CD8-positive, alpha-beta memory T cell (primary cell): ENCODE measurements around the gene ZNF296. TPM values are rescaled to one million over a fixed set of nuclear protein-coding genes. Genes with fewer than 3 reads are reported as not detected.
A peak's percentile ranks its signal among the peaks of the same experiment; 100 is the strongest.

ENCODE experiments used
- CTCF ChIA-PET: fragments of 350-600 bp; sonication (Branson Sonifier 250); formaldehyde crosslinking; loops from one replicate; lab custom pipeline; 2021; ENCODE audit warnings: antibody characterized with exemption; lab: Charles Lee
- POLR2A ChIA-PET: fragments of 350-600 bp; sonication (Branson Sonifier 250); formaldehyde crosslinking; loops from one replicate; lab custom pipeline; 2021; ENCODE audit warnings: antibody characterized with exemption; lab: Charles Lee
- DNase-seq, 5 donors: peaks; one replicate each; pipeline versions ENCODE4 v3.0.0 to v3.0.0-alpha.2; 2020 to 2022; ENCODE audit warnings: mixed read lengths in 1 of 5
- H3K27ac ChIP-seq: one replicate; pipeline ENCODE4 v1.7.0; 2013; ENCODE audit warnings: low read depth, mild to moderate bottlenecking, low read length, moderate library complexity
- H3K27me3 ChIP-seq: 2 replicates; pipeline ENCODE4 v1.7.0; 2013; ENCODE audit warnings: low read length, mild to moderate bottlenecking; ENCODE audit not compliant: insufficient read depth, poor library complexity, severe bottlenecking
- H3K36me3 ChIP-seq: 2 replicates; pipeline ENCODE4 v1.7.0; 2013; ENCODE audit warnings: mild to moderate bottlenecking, low read length, moderate library complexity; ENCODE audit not compliant: insufficient read depth
- H3K4me1 ChIP-seq: 2 replicates; pipeline ENCODE4 v1.7.0; 2013; ENCODE audit warnings: mild to moderate bottlenecking, low read length, moderate library complexity; ENCODE audit not compliant: insufficient read depth
- H3K4me3 ChIP-seq: 2 replicates; pipeline ENCODE4 v1.7.0; 2013; ENCODE audit warnings: mild to moderate bottlenecking, low read length
- H3K9me3 ChIP-seq: 2 replicates; pipeline ENCODE4 v1.7.0; 2013; ENCODE audit warnings: mild to moderate bottlenecking, low read length
- H3K27ac Mint-ChIP-seq, 8 donors: one replicate each; pipeline ENCODE4 v1.8.0; 2020 to 2021; ENCODE audit warnings: mixed read lengths in 8 of 8, mild to moderate bottlenecking in 6 of 8, inconsistent platforms in 3 of 8, moderate library complexity in 3 of 8
- H3K27me3 Mint-ChIP-seq, 2 donors: one replicate each; pipeline ENCODE4 v1.8.0; 2020 to 2021; ENCODE audit warnings: mixed read lengths in 2 of 2, mild to moderate bottlenecking in 1 of 2, moderate library complexity in 1 of 2
- H3K36me3 Mint-ChIP-seq, 3 donors: one replicate each; pipeline ENCODE4 v1.8.0; 2020 to 2021; ENCODE audit warnings: mixed read lengths in 3 of 3, inconsistent platforms in 1 of 3, mild to moderate bottlenecking in 1 of 3
- H3K4me1 Mint-ChIP-seq, 3 donors: one replicate each; pipeline ENCODE4 v1.8.0; 2020 to 2021; ENCODE audit warnings: mixed read lengths in 3 of 3, inconsistent platforms in 1 of 3, mild to moderate bottlenecking in 1 of 3
- H3K4me3 Mint-ChIP-seq, 7 donors: one replicate each; pipeline ENCODE4 v1.8.0; 2020 to 2021; ENCODE audit warnings: mixed read lengths in 7 of 7, mild to moderate bottlenecking in 6 of 7, moderate library complexity in 4 of 7, inconsistent platforms in 2 of 7
- H3K9me3 Mint-ChIP-seq, 5 donors: one replicate each; pipeline ENCODE4 v1.8.0; 2020 to 2022; ENCODE audit warnings: mixed read lengths in 5 of 5, mild to moderate bottlenecking in 3 of 5, moderate library complexity in 2 of 5, inconsistent platforms in 1 of 5
- polyA plus RNA-seq: library from polyadenylated mRNA; unstranded; fragments of 300-500 nt; fragmentation: Illumina TruSeq; gene quantifications from one replicate; pipeline ENCODE4 v1.2.3, GENCODE V29; 2021
- total RNA-seq, 2 experiments: library from RNA; stranded (reverse); gene quantifications; one replicate each; pipeline ENCODE4 v1.2.3, GENCODE V29; 2021

The ZNF296 gene
- total and polyA plus RNA-seq, 3 experiments from 2014 or later = 6.7 to 8.5 (median 7.9) TPM

GRCh38 chr19:45102481-45102880, 26.2 kb upstream of the ZNF296 start:
- H3K36me3 Mint-ChIP-seq = peaks cover 0 to 5% (median 2%) of the 10 kb centered on the region in 3 donors
- H3K4me3 Mint-ChIP-seq = peak overlapping the region in 1 of 7 donors; percentile 88

GRCh38 chr19:45101806-45102205, 25.5 kb upstream of the ZNF296 start:
- peaks cover 56% of the 10 kb centered on the region for H3K4me1 ChIP-seq
- Mint-ChIP-seq H3K4me3 (peak overlapping the region in 1 of 7 donors; percentile 56), H3K4me1 (peaks cover 59 to 82% (median 78%) of the 10 kb centered on the region in 3 donors), H3K27me3 (no peaks in the 10 kb centered on the region), H3K36me3 (peaks cover 0 to 5% (median 2%) of the 10 kb centered on the region in 3 donors), H3K27ac (peak overlapping the region in 5 of 8 donors; percentile 20 to 87 (median 60)), H3K9me3 (no peaks in the 10 kb centered on the region)
- DNase-seq = no peak
- no peaks in the 10 kb centered on the region for H3K9me3 ChIP-seq
- POLR2A ChIA-PET = interaction anchor here (1.9 to 2.3 kb wide), 2 partner anchors 10 to 77 kb away, joined by 5 to 20 read pairs; partner anchors contain the start of genes BLOC1S3 and PPP1R37
- H3K36me3 ChIP-seq = no peaks in the 10 kb centered on the region
- H3K27me3 ChIP-seq = no peaks in the 10 kb centered on the region
- H3K4me3 ChIP-seq = no peak overlapping the region
- no peak overlapping the region for H3K27ac ChIP-seq
- CTCF ChIA-PET = interaction anchor here (1.1 to 4.6 kb wide), 2 partner anchors 9 to 63 kb away, joined by 3 to 22 read pairs; partner anchors contain the start of genes CLASRP and PPP1R37

More at GRCh38 chr19:45102481-45102880, 26.2 kb upstream of the ZNF296 start:
- Histone ChIP-seq H3K27ac (no peak overlapping the region), H3K27me3 (no peaks in the 10 kb centered on the region), H3K4me3 (no peak overlapping the region), H3K36me3 (no peaks in the 10 kb centered on the region), H3K4me1 (peaks cover 49% of the 10 kb centered on the region), H3K9me3 (no peaks in the 10 kb centered on the region)
- CTCF ChIA-PET = interaction anchor here (1.0 to 4.6 kb wide), 7 partner anchors 10 to 76 kb away, joined by 3 to 22 read pairs (median 5); partner anchors contain the start of genes BLOC1S3, CLASRP, PPP1R37 and TRAPPC6A
- H3K4me1 Mint-ChIP-seq = peaks cover 54 to 77% (median 71%) of the 10 kb centered on the region in 3 donors
- POLR2A ChIA-PET = interaction anchor here (1.6 to 2.3 kb wide), 3 partner anchors 10 to 76 kb away, joined by 4 to 20 read pairs (median 5); partner anchors contain the start of genes BLOC1S3 and PPP1R37
- no peak for DNase-seq
- H3K27me3 Mint-ChIP-seq = no peaks in the 10 kb centered on the region
- no peaks in the 10 kb centered on the region for H3K9me3 Mint-ChIP-seq
- peak overlapping the region in 2 of 8 donors; percentile 28 to 85 for H3K27ac Mint-ChIP-seq

- H3K4me1 Mint-ChIP-seq = peaks cover 68 to 92% (median 87%) of the 10 kb centered on the region in 3 donors
- Histone ChIP-seq H3K4me3 (no peak overlapping the region), H3K27me3 (no peaks in the 10 kb centered on the region), H3K4me1 (peaks cover 64% of the 10 kb centered on the region), H3K9me3 (no peaks in the 10 kb centered on the region), H3K27ac (no peak overlapping the region), H3K36me3 (no peaks in the 10 kb centered on the region)
- CTCF ChIA-PET = interaction anchor here (4.6 kb wide), 1 partner anchor 8 kb away, joined by 22 read pairs; the partner anchor contains the start of gene PPP1R37
- peak overlapping the region in 1 of 8 donors; percentile 55 for H3K27ac Mint-ChIP-seq
- DNase-seq = no peak
- POLR2A ChIA-PET = no interaction called here
- no peaks in the 10 kb centered on the region for H3K9me3 Mint-ChIP-seq
- peaks cover 0 to 5% (median 2%) of the 10 kb centered on the region in 3 donors for H3K36me3 Mint-ChIP-seq
- peak overlapping the region in 3 of 7 donors; percentile 18 to 72 (median 46) for H3K4me3 Mint-ChIP-seq
- H3K27me3 Mint-ChIP-seq = no peaks in the 10 kb centered on the region
Measured at GRCh38 chr19:45100846-45101252, 24.6 kb upstream of the ZNF296 start.

GRCh38 chr19:45100201-45100600, 23.9 kb upstream of the ZNF296 start:
- POLR2A ChIA-PET = no interaction called here
- Histone ChIP-seq H3K27me3 (no peaks in the 10 kb centered on the region), H3K36me3 (no peaks in the 10 kb centered on the region), H3K4me1 (peaks cover 64% of the 10 kb centered on the region), H3K27ac (no peak overlapping the region), H3K9me3 (no peaks in the 10 kb centered on the region), H3K4me3 (no peak overlapping the region)
- Mint-ChIP-seq H3K36me3 (peaks cover 0 to 5% (median 2%) of the 10 kb centered on the region in 3 donors), H3K27me3 (no peaks in the 10 kb centered on the region), H3K4me3 (peak overlapping the region in 1 of 7 donors; percentile 13), H3K4me1 (peaks cover 67 to 93% (median 87%) of the 10 kb centered on the region in 3 donors), H3K9me3 (no peaks in the 10 kb centered on the region), H3K27ac (peak overlapping the region in 1 of 8 donors; percentile 55)
- CTCF ChIA-PET = no interaction called here
- DNase-seq = no peak

GRCh38 chr19:45099467-45100191, 23.4 kb upstream of the ZNF296 start:
- Histone ChIP-seq H3K4me1 (peaks cover 64% of the 10 kb centered on the region), H3K36me3 (no peaks in the 10 kb centered on the region), H3K4me3 (no peak overlapping the region), H3K9me3 (no peaks in the 10 kb centered on the region), H3K27ac (peak overlapping the region; percentile 24), H3K27me3 (no peaks in the 10 kb centered on the region)
- ChIA-PET CTCF (interaction anchor here (1.4 kb wide), 2 partner anchors 10 to 26 kb away, joined by 3 to 7 read pairs; no protein-coding TSS in a partner anchor), POLR2A (no interaction called here)
- DNase-seq = no peak
- no peaks in the 10 kb centered on the region for H3K9me3 Mint-ChIP-seq
- peak overlapping the region in 4 of 8 donors; percentile 29 to 77 (median 45) for H3K27ac Mint-ChIP-seq
- H3K27me3 Mint-ChIP-seq = no peaks in the 10 kb centered on the region
- peak overlapping the region in 1 of 7 donors; percentile 64 for H3K4me3 Mint-ChIP-seq
- peaks cover 66 to 93% (median 87%) of the 10 kb centered on the region in 3 donors for H3K4me1 Mint-ChIP-seq
- H3K36me3 Mint-ChIP-seq = peaks cover 0 to 7% (median 2%) of the 10 kb centered on the region in 3 donors

- Mint-ChIP-seq H3K4me3 (peak overlapping the region in 3 of 7 donors; percentile 26 to 30 (median 27)), H3K36me3 (peaks cover 0 to 7% (median 2%) of the 10 kb centered on the region in 3 donors), H3K9me3 (no peaks in the 10 kb centered on the region), H3K27ac (peak overlapping the region; percentile 8 to 83 (median 29)), H3K4me1 (peaks cover 66 to 93% (median 87%) of the 10 kb centered on the region in 3 donors), H3K27me3 (no peaks in the 10 kb centered on the region)
- Histone ChIP-seq H3K4me3 (no peak overlapping the region), H3K9me3 (no peaks in the 10 kb centered on the region), H3K27me3 (no peaks in the 10 kb centered on the region), H3K36me3 (no peaks in the 10 kb centered on the region), H3K27ac (peak overlapping the region; percentile 27), H3K4me1 (peaks cover 64% of the 10 kb centered on the region)
- POLR2A ChIA-PET = no interaction called here
- DNase-seq = no peak
- CTCF ChIA-PET = interaction anchor here (1.4 kb wide), 2 partner anchors 10 to 27 kb away, joined by 3 to 7 read pairs; no protein-coding TSS in a partner anchor
Measured at GRCh38 chr19:45098521-45099466, 22.5 kb upstream of the ZNF296 start.

GRCh38 chr19:45097776-45098520, 21.7 kb upstream of the ZNF296 start:
- H3K4me1 ChIP-seq = peaks cover 61% of the 10 kb centered on the region
- H3K27ac Mint-ChIP-seq = peak overlapping the region in 6 of 8 donors; percentile 8 to 83 (median 43)

More at GRCh38 chr19:45097776-45098520, 21.7 kb upstream of the ZNF296 start:
- ChIA-PET CTCF (interaction anchor here (1.4 kb wide), 1 partner anchor 27 kb away, joined by 7 read pairs; no protein-coding TSS in a partner anchor), POLR2A (no interaction called here)
- no peak for DNase-seq
- peak overlapping the region; percentile 27 for H3K27ac ChIP-seq
- Mint-ChIP-seq H3K36me3 (peaks cover 0 to 12% (median 2%) of the 10 kb centered on the region in 3 donors), H3K4me3 (peak overlapping the region in 4 of 7 donors; percentile 10 to 48 (median 37)), H3K27me3 (no peaks in the 10 kb centered on the region), H3K9me3 (no peaks in the 10 kb centered on the region), H3K4me1 (peaks cover 64 to 91% (median 86%) of the 10 kb centered on the region in 3 donors)
- no peaks in the 10 kb centered on the region for H3K36me3 ChIP-seq
- H3K9me3 ChIP-seq = no peaks in the 10 kb centered on the region
- no peak overlapping the region for H3K4me3 ChIP-seq
- no peaks in the 10 kb centered on the region for H3K27me3 ChIP-seq
